ENCODE measurements around the gene WDR53. TPM values are rescaled to one million over a fixed set of nuclear protein-coding genes. Genes with fewer than 3 reads are reported as not detected.

Gene WDR53
- total RNA-seq, 4 donors from 2014 or later = 1.6 to 11.5 (median 5.9) TPM

- no peak for TF ChIP-seq CTCF (IDR thresholded peaks at IDR 0.05; ENCODE audit: low read depth)
Observed at GRCh38 chr3:196523841-196524240, 44.5 kb downstream of the WDR53 start.

GRCh38 chr3:196519718-196520082 is 48.7 kb downstream of the WDR53 start:
- no peak for TF ChIP-seq CTCF (IDR thresholded peaks at IDR 0.05; ENCODE audit: low read depth)

GRCh38 chr3:196518966-196519717 is 49.2 kb downstream of the WDR53 start:
- TF ChIP-seq CTCF (IDR thresholded peaks at IDR 0.05; ENCODE audit: low read depth) = no peak

GRCh38 chr3:196517919-196518318 is 50.4 kb downstream of the WDR53 start:
- TF ChIP-seq CTCF (IDR thresholded peaks at IDR 0.05; ENCODE audit: low read depth) = no peak

- TF ChIP-seq CTCF (IDR thresholded peaks at IDR 0.05; ENCODE audit: low read depth) = no peak
Observed at GRCh38 chr3:196517162-196517800, 51.1 kb downstream of the WDR53 start.

GRCh38 chr3:196514913-196515621 is 53.3 kb downstream of the WDR53 start, which contains the start of gene SMCO1:
Gene SMCO1, minus strand, starts transcription at chr3:196515346. Its CDS starts 137 bp downstream, at chr3:196515209.
- no peak for TF ChIP-seq CTCF (IDR thresholded peaks at IDR 0.05; ENCODE audit: low read depth)

GRCh38 chr3:196514350-196514716 is 54.0 kb downstream of the WDR53 start:
- TF ChIP-seq CTCF (IDR thresholded peaks at IDR 0.05; ENCODE audit: low read depth) = no peak

Data from subcutaneous adipose tissue (tissue), 4 donors.